Measurements from ENCODE around the gene HDAC3. TPM values are rescaled to one million over a fixed set of nuclear protein-coding genes. Genes with fewer than 3 reads are reported as not detected.

HDAC3 gene
- total and polyA plus RNA-seq, 4 donors: 35.1 to 62.5 (median 46.7) TPM

GRCh38 chr5:141586246-141586645, 50.4 kb downstream of the HDAC3 start:
- DNase-seq (no peak), ATAC-seq (ENCODE audit: insufficient read depth, low FRiP score) (no peak)
- Histone ChIP-seq H3K27ac (ENCODE audit: low read depth in 1 of 2, low read length in 1 of 2) (no peak overlapping the region), H3K4me1 (ENCODE audit: control insufficient read depth in 5 of 5, insufficient read depth in 5 of 5, low read length in 5 of 5) (no peaks in the 10 kb centered on the region), H3K4me3 (no peak overlapping the region), H3K9ac (ENCODE audit: insufficient read depth in 1 of 2, low read length in 2 of 2) (no peak overlapping the region), H3K27me3 (ENCODE audit: control insufficient read depth in 3 of 3, insufficient read depth in 3 of 3, low read length in 2 of 3) (no peaks in the 10 kb centered on the region), H3K9me3 (ENCODE audit: control insufficient read depth in 4 of 4, insufficient read depth in 3 of 4, low read length in 3 of 4) (no peaks in the 10 kb centered on the region), H3K36me3 (ENCODE audit: control insufficient read depth in 4 of 4, insufficient read depth in 4 of 4, low read length in 4 of 4) (peaks cover 12 to 39% (median 23%) of the 10 kb centered on the region in 4 donors)
- 93 to 98% methylated on average over 1 of the region's 1 CpG for WGBS, 2 donors
- no peak for TF ChIP-seq CTCF (IDR thresholded peaks at IDR 0.05; ENCODE audit: control extremely low read depth, extremely low read depth)

GRCh38 chr5:141585594-141585993, 51.1 kb downstream of the HDAC3 start:
- no peak for ATAC-seq (ENCODE audit: insufficient read depth, low FRiP score)
- Histone ChIP-seq H3K27me3 (ENCODE audit: control insufficient read depth in 3 of 3, insufficient read depth in 3 of 3, low read length in 2 of 3) (no peaks in the 10 kb centered on the region), H3K27ac (ENCODE audit: low read depth in 1 of 2, low read length in 1 of 2) (no peak overlapping the region), H3K9me3 (ENCODE audit: control insufficient read depth in 4 of 4, insufficient read depth in 3 of 4, low read length in 3 of 4) (no peaks in the 10 kb centered on the region), H3K36me3 (ENCODE audit: control insufficient read depth in 4 of 4, insufficient read depth in 4 of 4, low read length in 4 of 4) (peaks cover 14 to 45% (median 24%) of the 10 kb centered on the region in 4 donors), H3K4me3 (no peak overlapping the region), H3K9ac (ENCODE audit: insufficient read depth in 1 of 2, low read length in 2 of 2) (no peak overlapping the region), H3K4me1 (ENCODE audit: control insufficient read depth in 5 of 5, insufficient read depth in 5 of 5, low read length in 5 of 5) (no peaks in the 10 kb centered on the region)
- DNase-seq: no peak
- WGBS, 2 donors: 74 to 84% methylated on average over 6 of the region's 6 CpGs
- no peak for TF ChIP-seq CTCF (IDR thresholded peaks at IDR 0.05; ENCODE audit: control extremely low read depth, extremely low read depth)

GRCh38 chr5:141574122-141574510, 62.5 kb downstream of the HDAC3 start:
- ATAC-seq (ENCODE audit: insufficient read depth, low FRiP score): no peak
- H3K27ac ChIP-seq (ENCODE audit: low read depth in 1 of 2, low read length in 1 of 2): no peak overlapping the region
- H3K36me3 ChIP-seq (ENCODE audit: control insufficient read depth in 4 of 4, insufficient read depth in 4 of 4, low read length in 4 of 4): peaks cover 15 to 56% (median 35%) of the 10 kb centered on the region in 4 donors
- no peak overlapping the region for H3K9ac ChIP-seq (ENCODE audit: insufficient read depth in 1 of 2, low read length in 2 of 2)
- WGBS, 2 donors: 89 to 90% methylated on average over 2 of the region's 2 CpGs
- DNase-seq: no peak
- no peaks in the 10 kb centered on the region for H3K9me3 ChIP-seq (ENCODE audit: control insufficient read depth in 4 of 4, insufficient read depth in 3 of 4, low read length in 3 of 4)
- no peaks in the 10 kb centered on the region for H3K4me1 ChIP-seq (ENCODE audit: control insufficient read depth in 5 of 5, insufficient read depth in 5 of 5, low read length in 5 of 5)
- no peaks in the 10 kb centered on the region for H3K27me3 ChIP-seq (ENCODE audit: control insufficient read depth in 3 of 3, insufficient read depth in 3 of 3, low read length in 2 of 3)
- TF ChIP-seq CTCF (IDR thresholded peaks at IDR 0.05; ENCODE audit: control extremely low read depth, extremely low read depth): no peak
- no peak overlapping the region for H3K4me3 ChIP-seq

DNA sequence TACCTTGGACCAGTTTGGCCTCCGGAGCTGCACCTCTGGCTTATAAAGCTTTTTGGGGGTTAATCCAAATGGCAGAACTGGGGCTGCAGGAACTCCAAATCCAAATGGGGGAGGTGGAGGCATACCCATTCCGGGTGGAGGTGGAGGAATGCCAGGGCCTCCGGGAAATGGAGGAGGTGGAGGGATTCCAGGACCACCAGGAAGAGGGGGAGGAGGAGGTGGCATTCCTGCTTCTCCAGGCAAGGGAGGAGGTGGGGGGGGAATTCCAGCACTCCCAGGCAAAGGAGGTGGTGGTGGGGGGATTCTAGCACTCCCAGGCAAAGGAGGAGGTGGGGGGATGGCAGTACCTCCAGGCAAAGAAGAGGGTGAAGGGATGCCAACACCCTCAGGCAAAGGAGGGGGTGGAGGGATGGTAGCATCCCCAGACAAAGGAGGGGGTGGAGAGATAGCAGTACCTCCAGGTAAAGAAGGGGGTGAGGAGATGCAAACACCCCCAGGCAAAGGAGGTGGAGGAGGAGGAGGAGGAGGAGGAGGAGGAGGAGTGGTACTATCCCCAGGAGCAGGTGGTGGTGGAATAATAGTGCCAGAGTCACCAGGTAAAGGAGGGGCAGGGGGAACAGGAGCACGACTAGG, 63.0 kb downstream of the HDAC3 start:
- 77 to 80% methylated on average over 4 of the region's 4 CpGs for WGBS, 2 donors
- no peak for ATAC-seq (ENCODE audit: insufficient read depth, low FRiP score)
- H3K36me3 ChIP-seq (ENCODE audit: control insufficient read depth in 4 of 4, insufficient read depth in 4 of 4, low read length in 4 of 4): peaks cover 13 to 53% (median 32%) of the 10 kb centered on the region in 4 donors

More for the DNA sequence above, 63.0 kb downstream of the HDAC3 start:
- H3K27ac ChIP-seq (ENCODE audit: low read depth in 1 of 2, low read length in 1 of 2): no peak overlapping the region
- DNase-seq: no peak
- no peaks in the 10 kb centered on the region for H3K4me1 ChIP-seq (ENCODE audit: control insufficient read depth in 5 of 5, insufficient read depth in 5 of 5, low read length in 5 of 5)
- no peak overlapping the region for H3K4me3 ChIP-seq
- no peaks in the 10 kb centered on the region for H3K27me3 ChIP-seq (ENCODE audit: control insufficient read depth in 3 of 3, insufficient read depth in 3 of 3, low read length in 2 of 3)
- no peak for TF ChIP-seq CTCF (IDR thresholded peaks at IDR 0.05; ENCODE audit: control extremely low read depth, extremely low read depth)
- no peaks in the 10 kb centered on the region for H3K9me3 ChIP-seq (ENCODE audit: control insufficient read depth in 4 of 4, insufficient read depth in 3 of 4, low read length in 3 of 4)
- no peak overlapping the region for H3K9ac ChIP-seq (ENCODE audit: insufficient read depth in 1 of 2, low read length in 2 of 2)
